HG03097 (cell line): ENCODE measurements around the gene GLCCI1.

Experiments
- ATAC-seq: cut with Tn5 transposase; IDR thresholded peaks from one replicate; pipeline ENCODE4 v1.9.1; 2021; ENCODE audit not compliant: unreplicated experiment, low FRiP score

The GLCCI1 gene

DNA sequence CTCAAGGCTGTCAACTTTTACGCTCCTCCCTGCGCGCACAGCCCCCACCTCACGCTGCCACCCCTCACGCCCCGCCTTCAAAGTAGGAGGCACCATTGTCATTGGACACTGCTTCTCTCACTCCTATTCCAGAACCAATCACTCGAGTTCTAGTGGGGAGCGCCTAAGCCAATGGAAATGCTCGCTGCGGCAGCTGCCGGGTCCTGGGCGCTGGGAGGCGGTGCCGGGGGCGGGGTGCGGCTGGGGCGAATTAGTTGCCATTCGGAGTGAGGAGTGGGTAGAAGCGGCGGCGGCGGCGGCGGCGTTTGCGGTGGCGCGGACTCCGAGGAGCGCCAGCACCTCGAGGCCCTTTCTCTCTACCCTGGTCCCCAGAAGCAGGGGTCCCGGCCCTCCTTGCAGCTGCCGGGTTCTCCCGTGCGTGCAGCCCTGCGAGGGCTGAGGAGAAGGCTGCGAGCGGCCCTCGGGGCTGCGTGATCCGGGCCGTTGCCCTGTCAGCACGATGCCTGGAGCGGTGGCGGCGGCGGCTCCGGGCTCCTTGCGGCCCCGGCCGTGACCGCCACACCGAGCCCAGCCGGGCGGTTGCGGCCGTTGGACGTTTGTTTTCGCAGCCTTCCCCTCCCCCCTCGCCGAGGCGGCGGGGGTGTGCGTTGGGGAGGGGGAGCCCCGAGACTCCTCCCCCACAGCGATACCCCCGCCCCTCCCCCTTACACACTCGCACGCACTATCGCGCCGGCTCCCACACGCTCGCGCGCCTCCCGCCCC, at the start of gene GLCCI1:
Gene GLCCI1, plus strand, starts transcription at position 253 of the 762 bp plus-strand sequence. CDS start 555 bp downstream, outside the sequence.
- peak; percentile 79 for ATAC-seq

GRCh38 chr7:7919449-7919945, 49.1 kb upstream of the GLCCI1 start:
- no peak for ATAC-seq

DNA sequence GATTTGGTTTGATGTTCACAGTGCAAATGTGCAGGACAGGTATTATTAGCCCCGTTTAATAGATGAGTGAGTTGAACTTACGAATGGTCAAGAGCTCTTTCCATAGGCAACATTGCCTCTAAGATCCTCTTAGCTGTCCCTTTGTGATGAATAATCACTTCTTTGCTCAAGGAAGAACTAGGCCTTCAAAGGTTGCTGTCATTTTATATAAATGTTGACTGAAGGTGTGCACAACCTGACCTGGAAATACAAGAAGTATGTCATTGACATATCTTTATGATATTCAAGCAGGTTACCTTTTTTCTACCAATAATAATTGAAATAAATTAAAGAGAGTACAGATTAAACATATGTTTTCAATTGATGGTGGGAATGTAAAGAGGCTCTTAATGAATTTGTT, 48.5 kb upstream of the GLCCI1 start:
- ATAC-seq: no peak

DNA sequence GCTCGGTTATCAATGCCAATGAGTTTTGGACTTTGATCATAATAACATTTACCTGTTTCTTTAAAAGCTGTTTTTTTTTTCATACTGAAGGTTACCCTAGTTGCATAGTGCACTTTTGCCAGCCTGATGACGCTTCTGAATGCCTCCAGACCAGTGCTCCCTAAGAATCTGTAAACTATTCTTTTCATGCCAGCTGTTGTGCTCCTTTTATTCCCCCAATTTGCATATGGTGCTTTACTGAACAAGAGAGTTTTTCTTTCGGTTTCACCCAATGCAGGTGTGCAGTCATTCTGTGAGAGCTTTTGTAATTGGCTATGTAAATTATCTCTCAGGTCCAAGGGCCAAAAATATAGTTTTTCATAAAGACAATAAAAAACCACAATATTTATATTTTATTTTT, 48.1 kb upstream of the GLCCI1 start:
- peak; percentile 88 for ATAC-seq

GRCh38 chr7:7921830-7922229, 46.8 kb upstream of the GLCCI1 start:
- no peak for ATAC-seq

DNA sequence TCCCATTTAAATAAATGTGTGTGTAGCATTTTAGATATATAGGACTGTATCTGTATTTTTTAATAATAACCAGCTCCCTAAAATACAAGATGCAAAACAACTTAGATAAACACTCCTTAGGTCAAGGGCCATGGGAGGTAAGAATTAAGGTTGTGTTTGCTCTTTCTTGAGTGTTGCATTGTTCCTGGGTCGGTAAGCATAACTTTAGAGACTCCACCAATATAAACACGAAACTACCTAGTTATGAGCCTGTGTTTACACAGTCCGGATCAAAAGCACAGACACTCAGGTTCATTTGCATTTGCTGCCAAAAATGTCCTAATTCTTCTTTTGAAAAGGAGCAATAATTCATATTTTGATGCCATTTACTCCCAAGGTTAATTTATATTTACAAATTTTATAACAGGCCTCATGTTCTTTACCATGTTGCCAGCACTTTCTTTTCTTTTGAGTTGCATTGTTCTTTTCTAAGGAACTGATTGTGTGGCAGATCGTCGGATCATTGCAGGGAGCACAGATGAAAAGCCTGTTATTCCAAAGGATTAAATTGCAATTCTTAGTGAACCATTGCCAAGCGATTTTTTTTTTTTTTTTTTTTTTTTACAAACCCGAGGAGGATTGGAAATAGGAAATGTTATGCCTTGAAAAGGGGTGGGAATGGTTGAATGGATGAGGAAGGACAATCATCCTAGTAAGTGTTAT, 45.8 kb upstream of the GLCCI1 start:
- no peak for ATAC-seq

- no peak for ATAC-seq
These were observed 44.8 kb upstream of the GLCCI1 start for GRCh38 chr7:7923818-7924217.

DNA sequence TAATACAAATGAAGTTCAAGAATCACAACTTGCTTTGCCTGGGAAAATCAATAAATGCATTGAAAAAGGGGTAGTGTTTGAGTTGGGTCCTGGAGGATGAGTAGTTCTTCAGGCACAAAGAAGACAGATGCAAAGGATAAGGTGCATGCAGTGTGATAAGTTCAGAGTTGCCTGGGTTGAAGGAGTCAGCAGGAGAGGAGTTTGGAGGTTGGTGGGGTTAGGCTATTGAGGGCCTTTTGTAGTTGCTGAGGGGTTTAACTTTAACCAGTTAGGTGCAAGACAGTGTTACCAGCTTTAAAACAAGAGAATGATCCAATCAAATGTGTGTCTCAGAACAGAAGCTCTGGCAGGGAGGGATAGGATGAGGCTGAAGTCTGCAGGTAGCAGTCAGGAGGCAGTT, 44.3 kb upstream of the GLCCI1 start:
- no peak for ATAC-seq

DNA sequence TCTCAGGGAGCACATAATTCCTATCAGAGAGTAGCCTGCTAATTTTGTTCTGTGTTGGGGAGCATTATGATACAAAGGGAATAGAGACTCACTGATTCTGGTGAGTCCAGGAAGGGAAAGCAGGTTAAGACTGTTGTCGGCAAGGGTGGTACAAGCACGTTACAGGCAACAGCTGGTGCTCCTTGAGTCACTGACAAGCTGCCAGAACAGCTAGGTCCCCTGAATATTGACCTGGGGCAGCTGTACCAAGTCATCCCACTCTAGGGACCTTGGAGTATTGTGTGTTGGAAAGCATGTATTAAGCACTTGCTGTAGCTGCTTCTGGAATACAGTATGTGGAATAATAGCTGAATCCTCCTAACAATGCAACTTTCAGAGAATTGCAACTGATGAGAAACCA, 37.0 kb upstream of the GLCCI1 start:
- ATAC-seq: no peak

- no peak for ATAC-seq
These were observed 36.0 kb upstream of the GLCCI1 start for GRCh38 chr7:7932553-7932952.

DNA sequence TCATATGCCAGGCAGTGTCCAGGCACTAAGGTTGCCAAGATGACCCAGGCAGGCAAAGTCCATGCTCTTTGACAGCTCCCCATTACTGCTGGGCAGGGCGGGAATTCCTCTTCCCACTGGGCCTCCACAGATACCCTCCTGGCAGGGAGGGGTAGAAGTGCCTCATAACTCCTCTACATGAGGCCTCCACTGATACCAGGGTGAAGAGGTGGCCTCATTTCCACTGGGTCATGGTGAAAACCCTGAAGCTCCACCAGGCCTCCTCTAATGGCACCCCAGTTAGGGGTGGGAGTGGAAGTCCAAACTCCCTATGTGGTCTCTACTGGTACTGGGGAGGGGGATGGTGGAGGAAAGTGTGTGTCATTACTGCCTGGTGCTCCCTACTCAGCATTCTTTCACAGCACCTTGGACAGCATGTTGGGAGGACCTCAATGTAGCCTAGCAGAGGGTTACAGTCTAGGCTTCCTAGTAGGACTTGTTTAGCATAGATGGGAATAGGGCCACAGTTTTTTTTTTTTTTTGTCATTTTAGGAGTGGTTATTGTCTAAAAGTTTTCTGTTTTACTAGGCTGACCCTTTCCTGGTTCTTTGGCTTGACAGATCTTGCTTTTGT, 34.6 kb upstream of the GLCCI1 start:
- no peak for ATAC-seq

DNA sequence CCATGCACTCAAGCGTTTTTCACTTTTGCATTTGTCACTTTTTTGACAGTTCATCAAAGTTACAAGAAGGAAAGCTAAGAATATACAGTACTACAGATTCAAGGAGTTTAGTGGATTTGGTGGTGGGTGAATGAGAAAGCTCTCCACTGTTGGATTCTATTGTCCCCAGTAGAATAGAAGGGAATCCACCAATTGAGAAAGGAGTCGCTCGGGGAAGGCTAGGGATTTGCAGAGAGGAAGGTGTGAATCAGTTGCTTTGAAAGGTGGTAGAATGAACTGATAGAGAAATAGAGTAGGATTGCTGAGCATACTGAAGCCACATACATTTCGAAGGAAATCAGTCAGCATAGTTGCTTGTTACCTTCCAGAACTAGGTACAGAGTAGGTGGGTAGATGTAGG, 33.7 kb upstream of the GLCCI1 start:
- ATAC-seq: no peak

GRCh38 chr7:7938471-7938870, 30.1 kb upstream of the GLCCI1 start:
- ATAC-seq: no peak

DNA sequence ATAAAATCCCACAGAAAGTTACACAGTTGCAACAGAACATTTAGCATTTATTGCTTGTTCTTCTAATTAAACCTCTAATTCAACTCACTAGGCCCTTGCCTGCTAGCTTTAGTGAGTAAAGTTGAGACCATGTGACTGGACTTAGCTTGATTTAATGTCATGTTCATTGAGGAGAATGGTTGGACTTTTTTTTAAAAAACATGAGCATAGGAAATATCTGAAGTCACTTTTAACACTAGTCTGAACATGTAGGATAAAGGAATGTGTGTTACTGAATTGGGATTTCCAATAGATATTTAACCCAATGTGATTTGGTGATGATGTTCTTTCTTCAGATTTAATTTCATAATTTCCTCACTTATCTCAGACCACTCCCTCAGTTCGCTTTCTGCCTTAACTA, 24.6 kb upstream of the GLCCI1 start:
- ATAC-seq: no peak

GRCh38 chr7:7944619-7945282, 23.8 kb upstream of the GLCCI1 start:
- ATAC-seq: peak; percentile 95

GRCh38 chr7:7946486-7946885, 22.1 kb upstream of the GLCCI1 start:
- no peak for ATAC-seq

GRCh38 chr7:7948232-7948631, 20.4 kb upstream of the GLCCI1 start:
- no peak for ATAC-seq

- ATAC-seq: no peak
These were observed 14.8 kb upstream of the GLCCI1 start for GRCh38 chr7:7953806-7954205.

GRCh38 chr7:7956531-7957128, 12.0 kb upstream of the GLCCI1 start:
- no peak for ATAC-seq

DNA sequence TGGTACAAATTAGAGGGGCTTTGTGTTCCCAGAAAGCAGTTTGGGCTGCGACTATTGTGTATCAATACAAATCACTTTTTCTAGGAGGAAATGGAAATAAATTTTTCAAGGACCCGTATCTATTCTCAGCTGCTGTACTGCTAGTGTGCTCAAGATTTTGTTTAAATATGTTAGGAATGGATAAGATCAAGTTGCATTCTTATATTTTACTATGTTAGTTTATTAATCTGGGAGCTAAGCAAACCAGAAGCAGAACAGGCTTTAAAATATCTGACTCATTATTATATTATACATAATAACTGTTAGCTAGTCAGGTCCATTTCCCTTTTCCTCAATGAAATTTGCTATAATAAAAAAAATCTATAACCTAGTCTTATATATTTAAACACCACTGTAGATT, 11.1 kb upstream of the GLCCI1 start:
- ATAC-seq: no peak
